Measurements from ENCODE around the gene UBR3.

The UBR3 gene

DNA sequence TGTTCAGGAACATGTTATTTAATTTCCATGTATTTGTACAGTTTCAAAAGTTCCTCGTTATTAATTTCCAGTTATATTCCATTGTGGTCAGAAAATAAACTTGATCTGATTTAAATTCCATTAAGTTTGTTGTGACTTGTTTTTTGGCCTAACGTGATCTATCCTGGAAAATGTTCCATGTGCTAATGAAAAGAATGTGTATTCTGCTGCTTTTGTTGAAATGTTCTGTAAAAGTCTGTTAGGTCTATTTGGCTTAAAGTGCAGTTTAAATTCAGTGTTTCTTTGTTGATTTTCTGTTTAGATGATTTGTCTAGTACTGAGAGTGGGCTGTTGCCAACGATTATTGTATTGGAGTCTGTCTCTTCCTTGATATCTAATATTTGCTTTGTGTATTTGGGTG, 148.0 kb downstream of the UBR3 start:
- H3K27me3 ChIP-seq (ENCODE audit: insufficient read depth, poor library complexity, severe bottlenecking): no peaks in the 10 kb centered on the region
- DNase-seq (ENCODE audit: low spot score) (no peak), ATAC-seq (ENCODE audit: low read depth) (no peak)
- no peaks in the 10 kb centered on the region for H3K9me3 ChIP-seq (ENCODE audit: severe bottlenecking)
- no peak overlapping the region for H3K4me3 ChIP-seq (ENCODE audit: severe bottlenecking)
- TF ChIP-seq, protein P1, sequence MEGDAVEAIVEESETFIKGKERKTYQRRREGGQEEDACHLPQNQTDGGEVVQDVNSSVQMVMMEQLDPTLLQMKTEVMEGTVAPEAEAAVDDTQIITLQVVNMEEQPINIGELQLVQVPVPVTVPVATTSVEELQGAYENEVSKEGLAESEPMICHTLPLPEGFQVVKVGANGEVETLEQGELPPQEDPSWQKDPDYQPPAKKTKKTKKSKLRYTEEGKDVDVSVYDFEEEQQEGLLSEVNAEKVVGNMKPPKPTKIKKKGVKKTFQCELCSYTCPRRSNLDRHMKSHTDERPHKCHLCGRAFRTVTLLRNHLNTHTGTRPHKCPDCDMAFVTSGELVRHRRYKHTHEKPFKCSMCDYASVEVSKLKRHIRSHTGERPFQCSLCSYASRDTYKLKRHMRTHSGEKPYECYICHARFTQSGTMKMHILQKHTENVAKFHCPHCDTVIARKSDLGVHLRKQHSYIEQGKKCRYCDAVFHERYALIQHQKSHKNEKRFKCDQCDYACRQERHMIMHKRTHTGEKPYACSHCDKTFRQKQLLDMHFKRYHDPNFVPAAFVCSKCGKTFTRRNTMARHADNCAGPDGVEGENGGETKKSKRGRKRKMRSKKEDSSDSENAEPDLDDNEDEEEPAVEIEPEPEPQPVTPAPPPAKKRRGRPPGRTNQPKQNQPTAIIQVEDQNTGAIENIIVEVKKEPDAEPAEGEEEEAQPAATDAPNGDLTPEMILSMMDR (IDR thresholded peaks at IDR 0.05; ENCODE audit: poor library complexity, severe bottlenecking): no peak
- no peak overlapping the region for H3K27ac ChIP-seq (ENCODE audit: poor library complexity, severe bottlenecking)
- H3K36me3 ChIP-seq (ENCODE audit: low read depth): no peaks in the 10 kb centered on the region
- no peaks in the 10 kb centered on the region for H3K4me1 ChIP-seq (ENCODE audit: insufficient read depth, poor library complexity, severe bottlenecking)

DNA sequence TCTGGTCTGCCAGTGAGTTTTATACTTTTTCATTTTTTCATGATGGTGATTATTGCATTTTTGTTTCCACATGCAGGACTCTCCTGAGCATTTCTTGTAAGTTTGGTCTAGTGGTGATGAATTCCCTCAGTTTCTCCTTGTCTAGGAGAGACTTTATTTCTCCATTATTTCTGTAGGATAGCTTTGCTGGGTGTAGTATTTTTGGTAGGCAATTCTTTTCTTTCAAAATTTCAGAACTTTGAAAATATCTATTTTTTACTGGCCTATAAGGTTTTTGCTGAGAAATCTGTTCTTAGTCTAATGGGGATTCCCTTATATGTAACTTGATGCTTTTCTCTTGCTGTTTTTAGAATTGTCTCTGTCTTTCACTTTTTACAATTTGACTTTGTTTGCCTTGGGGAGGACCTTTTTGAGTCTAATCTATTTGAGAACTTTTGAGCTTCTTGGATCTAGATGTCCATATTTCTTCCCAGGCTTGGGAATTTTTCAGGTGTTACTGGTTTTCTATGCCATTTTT, 149.1 kb downstream of the UBR3 start:
- Histone ChIP-seq H3K4me1 (ENCODE audit: insufficient read depth, poor library complexity, severe bottlenecking) (no peaks in the 10 kb centered on the region), H3K9me3 (ENCODE audit: severe bottlenecking) (no peaks in the 10 kb centered on the region), H3K27ac (ENCODE audit: poor library complexity, severe bottlenecking) (no peak overlapping the region), H3K4me3 (ENCODE audit: severe bottlenecking) (no peak overlapping the region), H3K27me3 (ENCODE audit: insufficient read depth, poor library complexity, severe bottlenecking) (no peaks in the 10 kb centered on the region), H3K36me3 (ENCODE audit: low read depth) (no peaks in the 10 kb centered on the region)
- DNase-seq (ENCODE audit: low spot score) (no peak), ATAC-seq (ENCODE audit: low read depth) (no peak)
- TF ChIP-seq, protein P1 (IDR thresholded peaks at IDR 0.05; ENCODE audit: poor library complexity, severe bottlenecking): no peak

DNA sequence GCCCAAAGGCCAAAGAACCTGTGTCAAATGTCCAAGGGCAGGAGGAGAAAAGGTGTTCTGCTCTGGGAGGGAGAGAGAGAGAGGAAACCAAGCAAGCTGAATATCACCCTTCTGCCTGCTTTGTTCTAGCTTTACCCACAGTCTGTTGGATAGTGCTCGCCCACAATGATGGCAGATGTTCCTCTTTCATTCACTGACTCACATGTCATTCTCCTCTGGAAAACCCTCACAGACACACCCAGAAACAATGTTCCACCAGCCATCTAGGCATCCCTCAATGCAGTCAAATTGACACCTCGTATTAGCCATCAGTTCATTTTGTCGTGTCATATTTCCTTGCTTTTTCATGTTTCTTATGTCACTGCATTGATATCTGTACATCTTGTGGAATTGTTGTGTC, 150.3 kb downstream of the UBR3 start:
- Histone ChIP-seq H3K36me3 (ENCODE audit: low read depth) (no peaks in the 10 kb centered on the region), H3K4me3 (ENCODE audit: severe bottlenecking) (no peak overlapping the region), H3K9me3 (ENCODE audit: severe bottlenecking) (no peaks in the 10 kb centered on the region), H3K27ac (ENCODE audit: poor library complexity, severe bottlenecking) (no peak overlapping the region), H3K27me3 (ENCODE audit: insufficient read depth, poor library complexity, severe bottlenecking) (no peaks in the 10 kb centered on the region), H3K4me1 (ENCODE audit: insufficient read depth, poor library complexity, severe bottlenecking) (no peaks in the 10 kb centered on the region)
- TF ChIP-seq, protein P1 (IDR thresholded peaks at IDR 0.05; ENCODE audit: poor library complexity, severe bottlenecking): no peak
- ATAC-seq (ENCODE audit: low read depth) (no peak), DNase-seq (ENCODE audit: low spot score) (no peak)

DNA sequence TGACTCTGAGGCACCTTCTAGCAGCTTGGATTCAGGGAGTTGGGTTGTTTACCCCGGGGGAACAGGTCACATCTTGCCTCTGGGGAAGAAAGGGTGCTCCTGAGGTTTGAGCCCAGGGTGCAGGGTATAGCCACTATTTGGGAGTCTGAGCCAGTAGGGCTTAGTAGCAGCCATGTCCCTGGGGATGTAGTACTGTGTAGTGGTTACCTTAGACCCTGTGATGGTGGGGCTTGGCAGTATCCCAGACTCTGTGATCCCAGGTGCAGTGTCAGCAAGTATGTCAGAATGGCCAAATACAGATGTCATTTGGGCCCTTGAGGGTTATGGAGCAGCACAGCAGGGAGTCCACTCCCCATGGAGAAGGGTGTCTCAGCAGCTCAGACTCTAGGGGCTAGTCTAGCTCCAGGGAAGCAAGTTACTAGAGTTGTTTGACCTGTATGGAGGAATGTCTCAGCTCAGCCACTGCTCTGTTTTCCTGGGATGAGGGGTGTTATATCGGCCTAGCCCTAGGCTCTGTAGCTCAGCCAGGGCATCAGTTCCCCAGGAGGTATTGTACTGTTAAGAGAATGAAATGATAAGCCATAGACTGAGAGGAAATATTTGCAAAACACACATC, 151.3 kb downstream of the UBR3 start:
- Histone ChIP-seq H3K4me3 (ENCODE audit: severe bottlenecking) (no peak overlapping the region), H3K9me3 (ENCODE audit: severe bottlenecking) (no peaks in the 10 kb centered on the region), H3K4me1 (ENCODE audit: insufficient read depth, poor library complexity, severe bottlenecking) (no peaks in the 10 kb centered on the region), H3K36me3 (ENCODE audit: low read depth) (no peaks in the 10 kb centered on the region), H3K27me3 (ENCODE audit: insufficient read depth, poor library complexity, severe bottlenecking) (no peaks in the 10 kb centered on the region), H3K27ac (ENCODE audit: poor library complexity, severe bottlenecking) (no peak overlapping the region)
- TF ChIP-seq, protein P1 (IDR thresholded peaks at IDR 0.05; ENCODE audit: poor library complexity, severe bottlenecking): no peak
- DNase-seq (ENCODE audit: low spot score) (no peak), ATAC-seq (ENCODE audit: low read depth) (no peak)

DNA sequence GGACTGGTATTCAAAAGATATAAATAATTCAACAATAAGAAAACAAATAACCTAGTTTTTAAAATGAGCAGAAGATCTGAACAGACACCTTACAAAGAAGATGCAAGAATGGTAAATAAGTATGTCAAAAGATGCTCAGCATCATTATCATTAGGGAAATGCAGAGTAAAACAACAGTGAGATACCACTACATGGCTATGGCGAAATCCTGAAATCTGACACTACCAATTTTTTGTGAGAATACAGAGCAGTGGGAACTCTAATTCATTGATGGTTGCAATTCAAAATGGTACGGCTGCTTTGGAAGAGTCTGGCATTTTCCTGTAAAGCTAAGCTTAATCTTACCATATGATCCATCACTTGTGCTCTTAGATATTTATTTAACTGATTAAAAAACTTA, 151.8 kb downstream of the UBR3 start:
- ATAC-seq (ENCODE audit: low read depth) (no peak), DNase-seq (ENCODE audit: low spot score) (no peak)
- Histone ChIP-seq H3K36me3 (ENCODE audit: low read depth) (no peaks in the 10 kb centered on the region), H3K27me3 (ENCODE audit: insufficient read depth, poor library complexity, severe bottlenecking) (no peaks in the 10 kb centered on the region), H3K4me1 (ENCODE audit: insufficient read depth, poor library complexity, severe bottlenecking) (no peaks in the 10 kb centered on the region), H3K4me3 (ENCODE audit: severe bottlenecking) (no peak overlapping the region), H3K9me3 (ENCODE audit: severe bottlenecking) (no peaks in the 10 kb centered on the region), H3K27ac (ENCODE audit: poor library complexity, severe bottlenecking) (no peak overlapping the region)
- TF ChIP-seq, protein P1 (IDR thresholded peaks at IDR 0.05; ENCODE audit: poor library complexity, severe bottlenecking): no peak

All from RWPE2 (cell line).